GM12878 (cell line): ENCODE results near the gene SLFN5. TPM values are rescaled to one million over a fixed set of nuclear protein-coding genes. Genes with fewer than 3 reads are reported as not detected.

Experiments
- ATAC-seq: fragments of 200-7000 bp; cut with Tn5 transposase; 3 replicates; pipeline ENCODE4 v1.9.1; 2020; ENCODE audit warnings: mild to moderate bottlenecking, moderate library complexity
- BruUV-seq: library from RNA; stranded (reverse); fragments of 400-500 nt; replicated peaks from 2 replicates; lab custom pipeline; 2021; lab: Mats Ljungman, UMichigan
- CTCF ChIA-PET: fragments of 300-600 bp; sonication (Branson Sonifier 250); formaldehyde crosslinking; extraction: SDS; loops from one replicate; lab custom pipeline; 2021; ENCODE audit warnings: inconsistent platforms; lab: Yijun Ruan, JAX
- POLR2A ChIA-PET: fragments of 350-600 bp; formaldehyde crosslinking; extraction: SDS; loops from one replicate; lab custom pipeline; 2021; ENCODE audit warnings: inconsistent platforms; lab: Charles Lee
- RAD21 ChIA-PET: fragments of 300-600 bp; sonication (Branson Sonifier 250); formaldehyde crosslinking; loops from one replicate; lab custom pipeline; 2023; ENCODE audit warnings: antibody characterized with exemption; ENCODE audit not compliant: unreplicated experiment; lab: Charles Lee
- SMC1A ChIA-PET: fragments of 300-600 bp; sonication (Branson Sonifier 250); formaldehyde crosslinking; loops from one replicate; lab custom pipeline; 2023; ENCODE audit not compliant: unreplicated experiment, uncharacterized antibody; lab: Charles Lee
- DNase-seq: peaks from one replicate; pipeline ENCODE4 v3.0.0-alpha.2; 2011; ENCODE audit warnings: low read depth, low spot score
- FAIRE-seq: peaks from 3 replicates; lab custom pipeline; 2011; peaks lifted over from hg19 to GRCh38; lab: Jason Lieb, UNC
- H2AFZ ChIP-seq: 2 replicates; pipeline ENCODE4 v1.6.0; 2011; ENCODE audit warnings: low read depth, low read length, control low read depth; ENCODE audit not compliant: control insufficient read depth
- H3K27ac ChIP-seq: 2 replicates; pipeline ENCODE4 v1.5.1; 2011; ENCODE audit warnings: control low read depth; ENCODE audit not compliant: control insufficient read depth, insufficient read depth
- H3K27me3 ChIP-seq, 2 experiments: replicated peaks in 1 of 2; 2 replicates each; pipeline versions ENCODE4 v1.6.0 to v1.6.1; 2011; ENCODE audit warnings: low read length in 1 of 2; ENCODE audit not compliant: control insufficient read depth in 2 of 2, insufficient read depth in 2 of 2
- H3K36me3 ChIP-seq, 2 experiments: 2 replicates each; pipeline ENCODE4 v1.5.1; 2011; ENCODE audit warnings: low read length in 1 of 2; ENCODE audit not compliant: control insufficient read depth in 2 of 2, insufficient read depth in 2 of 2
- H3K4me1 ChIP-seq: 2 replicates; pipeline ENCODE4 v1.6.1; 2011; ENCODE audit warnings: mild to moderate bottlenecking, low read length, moderate library complexity, mixed read lengths; ENCODE audit not compliant: control insufficient read depth, insufficient read depth
- H3K4me2 ChIP-seq: 2 replicates; pipeline ENCODE4 v1.6.0; 2011; ENCODE audit warnings: control low read depth; ENCODE audit not compliant: control insufficient read depth, insufficient read depth
- H3K4me3 ChIP-seq: fragments of 200-600 bp; sonication (generic); 2 replicates; pipeline ENCODE4 v1.5.1; 2016
- H3K79me2 ChIP-seq: 2 replicates; pipeline ENCODE4 v1.6.0; 2011; ENCODE audit warnings: low read length; ENCODE audit not compliant: control insufficient read depth, insufficient read depth
- H3K9ac ChIP-seq: 2 replicates; pipeline ENCODE4 v1.8.0; 2011; ENCODE audit warnings: low read length, control low read depth, mixed read lengths; ENCODE audit not compliant: control insufficient read depth, insufficient read depth
- H3K9me3 ChIP-seq: replicated peaks from 3 replicates; pipeline ENCODE4 v1.5.1; 2011; ENCODE audit warnings: mild to moderate bottlenecking, low read length; ENCODE audit not compliant: control insufficient read depth, insufficient read depth
- H4K20me1 ChIP-seq: 2 replicates; pipeline ENCODE4 v1.6.0; 2011; ENCODE audit not compliant: control insufficient read depth, insufficient read depth
- EP300 ChIP-seq, 2 experiments: fragments of 150-350 bp in 1 of 2; IDR thresholded peaks; 2 replicates each; pipeline ENCODE4 v1.6.1; 2011 to 2012; ENCODE audit warnings: low read depth in 2 of 2, low read length in 2 of 2, borderline replicate concordance in 1 of 2, improper control_type of control experiment in 1 of 2, inconsistent platforms in 1 of 2; ENCODE audit not compliant: control insufficient read depth in 1 of 2
- FOXK2 ChIP-seq: fragments of 450-650 bp; IDR thresholded peaks from 2 replicates; pipeline ENCODE4 v1.6.1; 2017; ENCODE audit warnings: mild to moderate bottlenecking, moderate library complexity
- NBN ChIP-seq: fragments of 450-650 bp; IDR thresholded peaks from 2 replicates; pipeline ENCODE4 v1.6.1; 2016
- RB1 ChIP-seq: fragments of 450-650 bp; formaldehyde crosslinking; IDR thresholded peaks from 2 replicates; pipeline ENCODE4 v1.6.1; 2017; ENCODE audit warnings: mild to moderate bottlenecking, borderline replicate concordance
- TBL1XR1 ChIP-seq: IDR thresholded peaks from 2 replicates; pipeline ENCODE4 v1.6.1; 2012; ENCODE audit warnings: low read depth, low read length, improper control_type of control experiment
- WGBS: methylation state at CpG from one replicate; pipeline ENCODE4 v1.1.6; 2016; ENCODE audit warnings: low lambda C conversion rate; ENCODE audit not compliant: insufficient replicate concordance, insufficient coverage; ENCODE audit errors: missing lambda C conversion rate; 5-methylcytosine and 5-hydroxymethylcytosine counted together
- in situ Hi-C: fragments of 300-500 bp; cut with MboI; formaldehyde crosslinking; loops from 9 replicates; pipeline ENCODE4 v1.14.3; 2018; ENCODE audit warnings: mixed read lengths
- intact Hi-C: fragments of 100-400 bp; cut with micrococcal nuclease; formaldehyde crosslinking; loops from one replicate; pipeline ENCODE4 v1.14.2; 2022; ENCODE audit not compliant: unreplicated experiment
- polyA plus RNA-seq, 11 experiments: library from polyadenylated mRNA; depleted of rRNA in 4 of 11; unstranded in 6 of 11; stranded (reverse) in 5 of 11; fragments of >200 nt; fragmentation: Nextera tagmentation in 4 of 11; fragmentation: Illumina TruSeq in 1 of 11; extraction: Ambion mirVana in 4 of 11; extraction: Trizol in 1 of 11; gene quantifications; 1 replicate in 1 of 11; 2 replicates in 10 of 11; pipeline versions ENCODE4 v1.2.1 to v1.2.3, GENCODE V29; 2011 to 2016; ENCODE audit warnings: inconsistent platforms in 2 of 11, missing spikeins in 2 of 11, low read depth in 1 of 11
- total RNA-seq, 4 experiments: library from RNA; depleted of rRNA in 3 of 4; stranded (reverse); fragments of >200 nt in 3 of 4; fragmentation: Illumina TruSeq in 1 of 4; extraction: Trizol in 1 of 4; gene quantifications; 2 replicates each; pipeline versions ENCODE4 v1.2.1 to v1.2.3, GENCODE V29; 2013 to 2021

SLFN5 gene
- total and polyA plus RNA-seq, 10 of the 15 experiments (the other 5 are each of a cell fraction or from before 2014, with no cell fraction given), result 0.19 to 2.1 (median 1.3) TPM

DNA sequence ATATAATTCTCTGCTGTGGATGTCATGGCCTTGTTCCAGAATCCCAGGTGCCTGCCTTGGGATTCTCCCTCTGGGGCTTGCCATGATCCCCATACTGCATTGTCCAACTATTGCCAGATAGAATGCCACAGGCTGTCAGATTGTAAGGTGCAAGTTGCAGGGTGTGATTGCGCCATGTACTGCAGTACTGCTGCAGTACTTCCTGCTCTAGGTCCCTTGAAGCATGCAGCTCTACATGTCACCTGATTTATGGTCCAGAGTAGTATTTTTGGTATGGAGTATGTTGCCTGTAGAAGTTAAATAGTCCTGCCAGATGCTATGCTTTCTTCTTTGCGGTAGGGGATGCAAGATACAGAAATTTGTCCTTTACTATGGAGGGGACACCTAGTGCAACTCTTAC is 7.0 kb upstream of the SLFN5 start:
- no peak overlapping the region for H3K27ac ChIP-seq
- CTCF ChIA-PET, result no interaction called here

GRCh38 chr17:35236821-35237220 is 6.1 kb upstream of the SLFN5 start:
- SMC1A ChIA-PET, result interaction anchor here (0.5 kb wide), 1 partner anchor 216 kb away, joined by 4 read pairs; no protein-coding TSS in a partner anchor
- no peak for FAIRE-seq
- Histone ChIP-seq H2AFZ (no peak overlapping the region), H3K4me2 (no peak overlapping the region), H3K27ac (no peak overlapping the region), H3K9ac (no peak overlapping the region), H3K4me3 (no peak overlapping the region), H3K27me3 (no peaks in the 10 kb centered on the region), H3K4me1 (peaks cover 2% of the 10 kb centered on the region; the same call in 1 of the 2 replicates), H4K20me1 (no peaks in the 10 kb centered on the region), H3K36me3 (no peaks in the 10 kb centered on the region), H3K79me2 (no peaks in the 10 kb centered on the region), H3K9me3 (no peaks in the 10 kb centered on the region)
- WGBS, result 67% methylated on average over 5 of the region's 5 CpGs
- ATAC-seq, result no peak
- in situ Hi-C loops (no loop called here), intact Hi-C loops (no loop called here)
- TF ChIP-seq RB1, result no peak
- no peak for DNase-seq
- CTCF ChIA-PET, result no interaction called here
- POLR2A ChIA-PET, result interaction anchor here (0.6 kb wide), 1 partner anchor 91 kb away, joined by 4 read pairs; no protein-coding TSS in a partner anchor
- RAD21 ChIA-PET, result no interaction called here
- no TSS peak for BruUV-seq

More for the DNA sequence above, 7.0 kb upstream of the SLFN5 start:
- DNase-seq (no peak), FAIRE-seq (no peak), ATAC-seq (no peak)
- intact Hi-C loops, result no loop called here
- no peaks in the 10 kb centered on the region for H3K27me3 ChIP-seq
- H2AFZ ChIP-seq, result no peak overlapping the region
- no peak overlapping the region for H3K4me2 ChIP-seq
- H3K36me3 ChIP-seq, result no peaks in the 10 kb centered on the region
- H3K4me1 ChIP-seq, result no peaks in the 10 kb centered on the region
- no peaks in the 10 kb centered on the region for H3K9me3 ChIP-seq
- ChIA-PET POLR2A (no interaction called here), SMC1A (no interaction called here), RAD21 (no interaction called here)
- no peak for TF ChIP-seq TBL1XR1
- no peak for TF ChIP-seq NBN
- no peak for TF ChIP-seq EP300 (IDR thresholded peaks at IDR 0.05; ENCODE audit: borderline replicate concordance in 1 of 2, control insufficient read depth in 1 of 2, low read depth in 2 of 2, low read length in 2 of 2)
- TF ChIP-seq FOXK2, result no peak
- no peaks in the 10 kb centered on the region for H3K79me2 ChIP-seq
- in situ Hi-C loops, result no loop called here
- H4K20me1 ChIP-seq, result no peaks in the 10 kb centered on the region
- no TSS peak for BruUV-seq
- H3K4me3 ChIP-seq, result no peak overlapping the region
- no peak overlapping the region for H3K9ac ChIP-seq
- WGBS, result 62% methylated on average over 2 of the region's 2 CpGs
